Cardiac fibroblast (primary cell): Measurements from ENCODE around the gene SLC12A3.

Experiments used
- DNase-seq, 2 donors: peaks; one replicate each; pipeline versions ENCODE4 v3.0.0 to v3.0.0-alpha.2; 2010; ENCODE audit warnings: low read depth in 2 of 2
- H3K4me3 ChIP-seq, 2 donors: replicated peaks in 1 of 2; 1 replicate in 1 of 2; 2 replicates in 1 of 2; pipeline ENCODE4 v1.5.1; 2011; ENCODE audit warnings: low read depth in 2 of 2, low read length in 2 of 2, mild to moderate bottlenecking in 2 of 2, moderate library complexity in 1 of 2
- CTCF ChIP-seq: IDR thresholded peaks from one replicate; pipeline ENCODE4 v1.5.1; 2011; ENCODE audit warnings: low read depth, mild to moderate bottlenecking, low read length, inconsistent platforms

Gene SLC12A3

GRCh38 chr16:56864960-56865359 is at the start of gene SLC12A3:
Gene SLC12A3, plus strand, starts transcription at chr16:56865207. Its CDS starts 29 bp downstream, at chr16:56865236.
- no peak for DNase-seq
- H3K4me3 ChIP-seq, result no peak within 1 kb of the TSS
- TF ChIP-seq CTCF, result no peak

- no peak overlapping the region for H3K4me3 ChIP-seq
- DNase-seq, result peak in 1 of 2 donors; percentile 29
- TF ChIP-seq CTCF, result no peak
Measured at GRCh38 chr16:56815721-56816120, 49.3 kb upstream of the SLC12A3 start.

- TF ChIP-seq CTCF, result no peak
- no peak overlapping the region for H3K4me3 ChIP-seq
- no peak for DNase-seq
Measured at GRCh38 chr16:56817056-56817455, 48.0 kb upstream of the SLC12A3 start.

- DNase-seq, result no peak
- no peak for TF ChIP-seq CTCF
- no peak overlapping the region for H3K4me3 ChIP-seq
Measured at GRCh38 chr16:56817938-56818337, 47.1 kb upstream of the SLC12A3 start.

GRCh38 chr16:56823081-56823733 is 41.8 kb upstream of the SLC12A3 start:
- DNase-seq, result no peak
- no peak overlapping the region for H3K4me3 ChIP-seq
- TF ChIP-seq CTCF, result no peak

- no peak for TF ChIP-seq CTCF
- DNase-seq, result peak in 1 of 2 donors; percentile 9
- H3K4me3 ChIP-seq, result no peak overlapping the region
Measured at GRCh38 chr16:56824331-56824730, 40.7 kb upstream of the SLC12A3 start.

GRCh38 chr16:56824804-56825203 is 40.2 kb upstream of the SLC12A3 start:
- no peak for TF ChIP-seq CTCF
- DNase-seq, result no peak
- no peak overlapping the region for H3K4me3 ChIP-seq
